Smooth muscle cell (in vitro differentiated cells): ENCODE measurements around the gene DLX3. TPM values are rescaled to one million over a fixed set of nuclear protein-coding genes. Genes with fewer than 3 reads are reported as not detected.

Experiments used
- DNase-seq: peaks from one replicate; lab custom pipeline; 2025; ENCODE audit not compliant: unreplicated experiment; lab: John Stamatoyannopoulos, UW
- H2AFZ ChIP-seq: fragments of 200-600 bp; sonication (generic); 2 replicates; pipeline ENCODE4 v1.6.0; 2016; ENCODE audit warnings: antibody characterized with exemption, low read depth, mild to moderate bottlenecking
- H3F3A ChIP-seq: fragments of 200-600 bp; sonication (generic); 2 replicates; pipeline ENCODE4 v1.6.0; 2017; ENCODE audit warnings: antibody characterized with exemption, low read depth
- H3K27ac ChIP-seq: fragments of 200-600 bp; sonication (generic); 2 replicates; pipeline ENCODE4 v1.5.1; 2016; ENCODE audit warnings: low read depth, mild to moderate bottlenecking
- H3K27me3 ChIP-seq: fragments of 200-600 bp; sonication (generic); 2 replicates; pipeline ENCODE4 v1.6.1; 2016; ENCODE audit warnings: low read depth, mild to moderate bottlenecking
- H3K36me3 ChIP-seq: fragments of 200-600 bp; sonication (generic); 2 replicates; pipeline ENCODE4 v1.5.1; 2016; ENCODE audit warnings: low read depth
- H3K4me1 ChIP-seq: fragments of 200-600 bp; sonication (generic); 2 replicates; pipeline ENCODE4 v1.5.1; 2016; ENCODE audit warnings: low read depth
- H3K4me2 ChIP-seq: fragments of 200-600 bp; sonication (generic); 2 replicates; pipeline ENCODE4 v1.6.0; 2016; ENCODE audit warnings: mild to moderate bottlenecking
- H3K4me3 ChIP-seq: fragments of 200-600 bp; sonication (generic); 2 replicates; pipeline ENCODE4 v1.5.1; 2016; ENCODE audit warnings: mild to moderate bottlenecking
- H3K79me2 ChIP-seq: fragments of 200-600 bp; sonication (generic); 2 replicates; pipeline ENCODE4 v1.6.0; 2016; ENCODE audit warnings: low read depth, mild to moderate bottlenecking
- H3K9ac ChIP-seq: fragments of 200-600 bp; sonication (generic); 2 replicates; pipeline ENCODE4 v1.6.0; 2016; ENCODE audit warnings: low read depth
- H3K9me3 ChIP-seq: fragments of 200-600 bp; sonication (generic); replicated peaks from 2 replicates; pipeline ENCODE4 v1.5.1; 2016; ENCODE audit warnings: low read depth
- H4K20me1 ChIP-seq: fragments of 200-600 bp; sonication (generic); 2 replicates; pipeline ENCODE4 v1.6.0; 2016; ENCODE audit warnings: low read depth
- CTCF ChIP-seq: fragments of 200-600 bp; sonication (generic); IDR thresholded peaks from 2 replicates; pipeline ENCODE4 v1.5.1; 2017; ENCODE audit warnings: borderline replicate concordance, mild to moderate bottlenecking, antibody characterized with exemption; ENCODE audit not compliant: insufficient read depth, poor library complexity, severe bottlenecking
- WGBS: methylation state at CpG from one replicate; pipeline ENCODE4 v1.1.7; 2016; ENCODE audit warnings: low lambda C conversion rate; 5-methylcytosine and 5-hydroxymethylcytosine counted together
- polyA plus RNA-seq: library from polyadenylated mRNA; unstranded; fragments of >200 nt; fragmentation: Nextera tagmentation; extraction: Ambion mirVana; gene quantifications from 2 replicates; pipeline ENCODE4 v1.2.1, GENCODE V29; 2016
- total RNA-seq: library from RNA; depleted of rRNA; stranded (reverse); fragments of >200 nt; gene quantifications from 2 replicates; pipeline ENCODE4 v1.2.3, GENCODE V29; 2014

DLX3 gene
- total and polyA plus RNA-seq, 2 experiments from 2014 or later = 1.4 to 9.7 TPM

- Histone ChIP-seq H3K36me3 (no peaks in the 10 kb centered on the region), H3K4me3 (no peak overlapping the region), H3K4me2 (peak overlapping the region; percentile 59), H3K79me2 (no peaks in the 10 kb centered on the region), H3K9me3 (no peaks in the 10 kb centered on the region), H3F3A (peaks cover 5% of the 10 kb centered on the region), H3K27me3 (no peaks in the 10 kb centered on the region), H3K9ac (no peak overlapping the region), H3K4me1 (no peaks in the 10 kb centered on the region), H4K20me1 (no peaks in the 10 kb centered on the region), H3K27ac (no peak overlapping the region), H2AFZ (no peak overlapping the region)
- 36% methylated on average over 7 of the region's 7 CpGs for WGBS
- DNase-seq = peak; percentile 15
- TF ChIP-seq CTCF = peak; percentile 72
These were observed 42.7 kb downstream of the DLX3 start for GRCh38 chr17:49952209-49952911.

DNA sequence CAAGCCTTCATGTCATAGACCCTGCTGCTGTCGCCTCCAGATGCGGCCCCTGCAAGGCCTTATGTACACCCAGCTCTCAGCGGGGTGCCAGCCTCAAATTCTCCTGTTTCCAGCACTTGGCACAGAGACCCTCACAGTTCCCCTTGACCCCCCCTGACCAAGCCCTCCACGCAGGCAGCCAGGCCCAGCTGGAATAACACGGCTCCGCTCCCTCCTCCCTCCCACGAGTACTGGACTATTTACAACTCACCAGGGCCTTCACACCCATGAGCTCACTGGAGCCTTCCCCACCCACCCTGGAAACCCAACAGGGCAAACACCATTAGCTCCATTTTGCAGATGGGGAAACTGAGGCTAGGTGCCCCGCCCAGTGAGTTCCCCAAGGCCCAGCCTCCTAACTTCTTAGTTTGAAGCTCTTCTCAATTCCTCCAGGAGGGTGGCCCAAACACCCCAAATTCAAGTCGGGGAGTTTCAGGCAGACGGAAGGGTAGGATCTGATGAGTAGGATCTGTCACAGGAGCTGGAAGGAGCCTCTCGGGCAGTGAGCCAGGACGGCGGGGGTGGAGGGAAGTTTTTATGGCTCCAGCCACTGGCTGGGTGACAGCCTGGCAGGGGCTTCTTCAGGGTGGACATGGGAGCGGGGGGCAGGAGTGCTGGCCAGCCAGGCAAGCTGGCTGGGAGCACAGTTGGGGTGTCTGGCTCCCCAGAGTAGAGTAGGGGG is 43.5 kb downstream of the DLX3 start:
- Histone ChIP-seq H3K4me3 (no peak overlapping the region), H3K9me3 (no peaks in the 10 kb centered on the region), H3K36me3 (no peaks in the 10 kb centered on the region), H3K4me1 (no peaks in the 10 kb centered on the region), H3K79me2 (no peaks in the 10 kb centered on the region), H3K27me3 (no peaks in the 10 kb centered on the region), H2AFZ (no peak overlapping the region), H3F3A (peaks cover 5% of the 10 kb centered on the region), H3K27ac (no peak overlapping the region), H3K4me2 (peak overlapping the region; percentile 6), H3K9ac (no peak overlapping the region), H4K20me1 (no peaks in the 10 kb centered on the region)
- 65% methylated on average over 14 of the region's 14 CpGs for WGBS
- DNase-seq = peak; percentile 4
- TF ChIP-seq CTCF = no peak

- no peak for TF ChIP-seq CTCF
- H3K27me3 ChIP-seq = no peaks in the 10 kb centered on the region
These were observed 45.4 kb downstream of the DLX3 start for GRCh38 chr17:49949634-49950033.

More at GRCh38 chr17:49949634-49950033, 45.4 kb downstream of the DLX3 start:
- DNase-seq = no peak
- no peak overlapping the region for H3K4me2 ChIP-seq
- H3F3A ChIP-seq = peaks cover 5% of the 10 kb centered on the region
- 95% methylated on average over 2 of the region's 2 CpGs for WGBS
- no peaks in the 10 kb centered on the region for H3K36me3 ChIP-seq
- no peak overlapping the region for H3K9ac ChIP-seq
- no peak overlapping the region for H2AFZ ChIP-seq
- no peaks in the 10 kb centered on the region for H4K20me1 ChIP-seq
- H3K27ac ChIP-seq = no peak overlapping the region
- H3K4me3 ChIP-seq = no peak overlapping the region
- H3K9me3 ChIP-seq = no peaks in the 10 kb centered on the region
- H3K79me2 ChIP-seq = no peaks in the 10 kb centered on the region
- H3K4me1 ChIP-seq = peaks cover 2% of the 10 kb centered on the region
